ACC112 (cell line): ENCODE measurements around the gene FBXO44.

ENCODE experiments used
- H2AFZ ChIP-seq: fragments of 200-600 bp; sonication (generic); one replicate; pipeline ENCODE4 v1.6.0; 2017; ENCODE audit warnings: antibody characterized with exemption, low read length; ENCODE audit not compliant: unreplicated experiment
- H3K27ac ChIP-seq: fragments of 200-600 bp; sonication (generic); 2 replicates; pipeline ENCODE4 v1.5.1; 2014; ENCODE audit warnings: low read depth, mild to moderate bottlenecking, antibody characterized with exemption, low read length, moderate library complexity
- H3K27me3 ChIP-seq: fragments of 200-600 bp; sonication (generic); 2 replicates; pipeline ENCODE4 v1.6.1; 2014; ENCODE audit warnings: mild to moderate bottlenecking, antibody characterized with exemption, low read length, moderate library complexity, mixed read lengths; ENCODE audit not compliant: insufficient read depth
- H3K36me3 ChIP-seq: fragments of 200-600 bp; sonication (generic); 2 replicates; pipeline ENCODE4 v1.6.1; 2016; ENCODE audit warnings: mild to moderate bottlenecking, antibody characterized with exemption, low read length, moderate library complexity, mixed read lengths; ENCODE audit not compliant: insufficient read depth
- H3K4me1 ChIP-seq: fragments of 200-600 bp; sonication (generic); one replicate; pipeline ENCODE4 v1.6.1; 2016; ENCODE audit warnings: low read length, mixed read lengths; ENCODE audit not compliant: insufficient read depth, unreplicated experiment, control insufficient read depth
- H3K4me3 ChIP-seq: fragments of 200-600 bp; sonication (generic); 2 replicates; pipeline ENCODE4 v1.5.1; 2014; ENCODE audit warnings: mild to moderate bottlenecking, low read depth, low read length
- H3K79me2 ChIP-seq: fragments of 200-600 bp; sonication (generic); one replicate; pipeline ENCODE4 v1.6.0; 2016; ENCODE audit warnings: low read length; ENCODE audit not compliant: control insufficient read depth, unreplicated experiment, insufficient read depth

FBXO44 gene

DNA sequence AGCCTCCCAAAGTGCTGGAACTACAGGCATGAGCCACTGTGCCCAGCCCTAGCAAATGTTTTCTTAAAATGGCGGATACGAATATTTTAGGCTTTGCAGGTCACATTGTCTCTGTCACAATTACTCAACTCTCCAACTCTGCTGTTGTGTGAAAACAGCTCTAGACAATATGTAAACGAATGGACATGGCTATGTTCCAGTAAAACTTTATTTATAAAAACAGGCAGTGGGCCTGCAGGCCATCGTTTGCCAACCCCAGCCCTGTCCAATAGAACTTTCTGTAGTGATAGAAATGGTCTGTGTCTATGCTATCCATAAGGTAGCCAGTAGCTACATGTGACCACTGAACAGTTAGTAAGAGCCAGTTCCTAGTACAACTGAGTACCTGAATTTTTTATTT lies 5.1 kb downstream of the FBXO44 start:
- no peaks in the 10 kb centered on the region for H3K36me3 ChIP-seq
- no peaks in the 10 kb centered on the region for H3K27me3 ChIP-seq
- no peak overlapping the region for H2AFZ ChIP-seq
- no peak overlapping the region for H3K4me3 ChIP-seq
- H3K4me1 ChIP-seq = peaks cover 5% of the 10 kb centered on the region
- no peaks in the 10 kb centered on the region for H3K79me2 ChIP-seq
- no peak overlapping the region for H3K27ac ChIP-seq

DNA sequence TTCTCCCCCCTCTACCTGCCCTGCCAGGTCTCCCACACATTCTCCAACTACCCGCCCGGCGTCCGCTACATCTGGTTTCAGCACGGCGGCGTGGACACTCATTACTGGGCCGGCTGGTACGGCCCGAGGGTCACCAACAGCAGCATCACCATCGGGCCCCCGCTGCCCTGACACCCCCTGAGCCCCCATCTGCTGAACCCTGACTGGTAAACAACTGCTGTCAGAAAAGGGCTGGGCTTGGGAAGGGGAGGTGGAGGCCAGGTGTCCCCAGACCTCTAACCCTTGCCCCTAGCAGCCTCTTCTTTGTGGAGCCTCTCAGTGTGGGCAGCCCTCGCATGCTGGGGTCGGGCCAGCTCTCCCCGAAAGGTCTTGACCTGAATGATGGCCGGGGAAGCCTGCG lies 6.4 kb downstream of the FBXO44 start:
- Histone ChIP-seq H3K4me1 (no peaks in the 10 kb centered on the region), H3K27ac (no peak overlapping the region), H3K79me2 (no peaks in the 10 kb centered on the region), H3K27me3 (no peaks in the 10 kb centered on the region), H3K36me3 (no peaks in the 10 kb centered on the region), H2AFZ (no peak overlapping the region), H3K4me3 (no peak overlapping the region)

DNA sequence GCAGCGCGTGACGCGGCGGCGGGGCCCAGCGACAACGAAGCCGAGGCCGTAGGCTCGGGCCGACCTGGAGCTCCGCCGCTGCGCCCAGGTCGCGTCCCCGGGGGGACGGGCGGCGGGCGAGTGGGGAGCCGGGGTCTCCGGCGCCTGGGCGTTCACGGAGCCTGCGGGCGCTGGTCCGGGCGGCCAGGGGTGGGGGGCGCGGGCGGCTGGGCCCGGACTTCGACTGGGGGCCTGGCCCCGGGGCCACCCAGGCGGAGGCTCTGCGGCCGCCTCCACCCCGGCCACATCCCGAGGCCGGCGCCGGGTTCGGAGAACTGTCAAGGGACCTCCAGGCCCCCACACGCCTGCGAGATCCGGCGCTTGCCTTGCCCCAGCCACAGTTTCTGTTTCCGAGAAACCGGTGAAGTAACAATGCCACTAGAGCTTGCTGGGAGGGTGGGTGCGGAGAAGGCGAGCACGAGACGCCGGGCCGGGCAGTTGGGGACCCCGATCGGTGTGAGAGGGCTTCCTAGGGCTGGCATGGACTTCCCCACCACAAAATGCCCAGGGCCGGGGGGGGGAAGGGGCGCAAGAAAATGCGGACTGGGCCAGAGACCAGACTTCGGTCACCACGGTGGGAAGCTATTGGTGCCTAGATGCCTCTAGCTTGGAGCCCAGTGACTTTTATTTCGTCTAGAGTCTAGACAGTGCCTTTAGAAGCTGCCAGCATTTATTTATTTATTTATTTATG lies 9.8 kb downstream of the FBXO44 start:
- H3K27ac ChIP-seq = no peak overlapping the region
- H3K4me1 ChIP-seq = no peaks in the 10 kb centered on the region
- no peaks in the 10 kb centered on the region for H3K27me3 ChIP-seq
- H3K79me2 ChIP-seq = no peaks in the 10 kb centered on the region
- no peaks in the 10 kb centered on the region for H3K36me3 ChIP-seq
- peak overlapping the region; percentile 59 for H2AFZ ChIP-seq
- H3K4me3 ChIP-seq = peak overlapping the region; percentile 77

DNA sequence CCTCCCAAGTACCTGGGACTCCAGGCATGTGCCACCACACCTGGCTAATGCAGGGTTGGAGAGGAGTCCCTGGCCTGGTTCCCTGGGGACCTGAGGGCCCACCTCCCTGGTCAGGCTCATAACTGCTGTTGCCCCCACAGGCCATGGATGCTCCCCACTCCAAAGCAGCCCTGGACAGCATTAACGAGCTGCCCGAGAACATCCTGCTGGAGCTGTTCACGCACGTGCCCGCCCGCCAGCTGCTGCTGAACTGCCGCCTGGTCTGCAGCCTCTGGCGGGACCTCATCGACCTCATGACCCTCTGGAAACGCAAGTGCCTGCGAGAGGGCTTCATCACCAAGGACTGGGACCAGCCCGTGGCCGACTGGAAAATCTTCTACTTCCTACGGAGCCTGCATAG lies 13.8 kb downstream of the FBXO44 start:
- Histone ChIP-seq H3K79me2 (no peaks in the 10 kb centered on the region), H3K4me3 (no peak overlapping the region), H3K27me3 (no peaks in the 10 kb centered on the region), H3K27ac (no peak overlapping the region), H3K4me1 (no peaks in the 10 kb centered on the region), H2AFZ (no peak overlapping the region), H3K36me3 (peaks cover under 1% of the 10 kb centered on the region; the same call in 1 of the 2 replicates)

DNA sequence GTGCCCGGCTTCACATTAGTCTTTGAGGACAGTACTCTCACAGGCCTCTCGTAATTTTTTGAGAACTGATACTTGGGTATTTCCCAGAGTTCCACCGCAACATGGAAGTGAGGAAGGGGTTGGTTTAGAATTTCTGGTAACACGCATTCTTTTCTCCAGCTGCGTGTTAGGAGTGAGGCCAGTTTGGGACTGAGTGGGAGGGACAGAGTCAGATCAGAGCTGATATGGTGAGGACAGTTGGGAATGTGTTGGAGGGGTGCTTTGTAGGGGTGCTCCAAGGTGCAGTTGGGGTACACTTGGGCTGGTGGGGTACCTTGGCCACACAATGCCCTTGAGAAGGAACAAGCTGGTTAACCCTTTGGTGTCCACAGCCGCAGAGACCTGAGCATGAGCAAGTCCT lies 16.1 kb downstream of the FBXO44 start:
- Histone ChIP-seq H2AFZ (no peak overlapping the region), H3K27ac (no peak overlapping the region), H3K4me3 (no peak overlapping the region), H3K79me2 (no peaks in the 10 kb centered on the region), H3K36me3 (peaks cover 3% of the 10 kb centered on the region; the same call in 1 of the 2 replicates), H3K27me3 (no peaks in the 10 kb centered on the region), H3K4me1 (no peaks in the 10 kb centered on the region)

DNA sequence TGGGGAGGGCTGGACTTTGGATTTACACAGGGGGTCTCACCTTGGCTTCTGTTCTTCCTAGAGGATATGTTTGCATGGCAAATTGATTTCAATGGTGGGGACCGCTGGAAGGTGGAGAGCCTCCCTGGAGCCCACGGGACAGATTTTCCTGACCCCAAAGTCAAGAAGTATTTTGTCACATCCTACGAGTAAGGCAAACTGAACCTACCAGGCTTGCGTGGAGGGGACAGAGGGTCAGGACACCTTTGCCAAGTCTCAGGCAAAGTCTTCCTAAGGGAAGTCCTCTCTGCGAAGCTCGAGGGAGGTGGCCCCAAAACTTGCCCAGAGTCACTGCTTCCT lies 16.5 kb downstream of the FBXO44 start:
- Histone ChIP-seq H3K4me3 (no peak overlapping the region), H2AFZ (no peak overlapping the region), H3K36me3 (peaks cover 3% of the 10 kb centered on the region; the same call in 1 of the 2 replicates), H3K4me1 (no peaks in the 10 kb centered on the region), H3K27me3 (no peaks in the 10 kb centered on the region), H3K27ac (no peak overlapping the region), H3K79me2 (no peaks in the 10 kb centered on the region)

DNA sequence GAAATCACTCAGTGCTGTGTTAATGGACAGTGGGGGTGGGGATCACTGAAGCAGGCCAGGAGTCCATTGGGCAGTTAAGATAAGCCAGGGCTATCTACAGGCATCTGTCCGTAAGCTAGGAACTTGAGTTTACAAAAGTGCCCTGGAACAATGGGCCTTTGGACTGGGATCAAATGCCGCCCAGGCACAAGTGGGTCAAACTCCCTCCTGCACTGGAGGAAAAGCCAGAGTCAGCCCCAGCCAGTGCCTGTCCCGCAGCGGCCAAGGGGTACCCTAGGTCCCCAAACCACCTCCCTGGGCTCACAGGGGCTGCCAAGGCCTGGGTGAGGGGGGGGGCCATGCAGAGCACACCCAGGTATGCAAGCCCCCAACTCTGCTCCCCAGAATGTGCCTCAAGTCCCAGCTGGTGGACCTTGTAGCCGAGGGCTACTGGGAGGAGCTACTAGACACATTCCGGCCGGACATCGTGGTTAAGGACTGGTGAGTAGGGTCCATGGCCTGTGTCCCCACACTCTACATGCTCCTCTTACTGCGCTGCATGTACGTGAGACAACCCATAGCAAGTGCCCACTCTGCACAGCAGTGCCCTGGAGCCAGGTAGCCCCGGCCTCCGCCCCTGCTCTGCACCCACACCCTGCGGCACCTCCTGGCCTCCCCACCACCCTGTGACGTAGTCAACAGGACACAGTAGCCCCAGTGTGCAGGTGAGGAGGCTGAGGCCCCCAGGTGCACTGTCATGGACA lies 17.0 kb downstream of the FBXO44 start:
- Histone ChIP-seq H3K4me1 (no peaks in the 10 kb centered on the region), H3K4me3 (no peak overlapping the region), H3K27me3 (no peaks in the 10 kb centered on the region), H3K27ac (no peak overlapping the region), H3K79me2 (no peaks in the 10 kb centered on the region), H3K36me3 (peaks cover 3% of the 10 kb centered on the region; the same call in 1 of the 2 replicates), H2AFZ (no peak overlapping the region)

DNA sequence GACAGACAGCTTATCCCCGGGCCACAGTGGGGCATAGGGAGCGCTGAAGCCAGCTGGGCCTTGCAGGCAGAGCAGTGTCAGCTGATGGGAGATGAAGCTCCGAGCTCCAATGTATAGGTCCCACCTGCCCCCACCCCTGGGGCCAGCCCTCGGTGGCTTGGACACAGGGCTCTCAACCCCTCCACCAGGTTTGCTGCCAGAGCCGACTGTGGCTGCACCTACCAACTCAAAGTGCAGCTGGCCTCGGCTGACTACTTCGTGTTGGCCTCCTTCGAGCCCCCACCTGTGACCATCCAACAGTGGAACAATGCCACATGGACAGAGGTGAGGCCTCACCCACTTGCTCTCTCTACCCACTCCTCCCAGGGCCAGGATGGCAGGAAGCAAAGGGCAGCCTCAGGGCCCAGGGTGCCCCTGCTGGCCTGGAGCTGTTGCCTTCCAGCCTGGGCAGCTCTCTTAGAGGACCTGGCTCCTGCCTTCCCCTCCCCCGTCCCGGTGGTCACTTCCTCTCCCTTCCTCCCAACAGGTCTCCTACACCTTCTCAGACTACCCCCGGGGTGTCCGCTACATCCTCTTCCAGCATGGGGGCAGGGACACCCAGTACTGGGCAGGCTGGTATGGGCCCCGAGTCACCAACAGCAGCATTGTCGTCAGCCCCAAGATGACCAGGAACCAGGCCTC lies 18.6 kb downstream of the FBXO44 start:
- no peak overlapping the region for H3K27ac ChIP-seq
- H3K4me1 ChIP-seq = no peaks in the 10 kb centered on the region
- H3K36me3 ChIP-seq = peaks cover 3% of the 10 kb centered on the region; the same call in 1 of the 2 replicates
- H3K27me3 ChIP-seq = no peaks in the 10 kb centered on the region
- no peak overlapping the region for H3K4me3 ChIP-seq
- H3K79me2 ChIP-seq = no peaks in the 10 kb centered on the region
- no peak overlapping the region for H2AFZ ChIP-seq

DNA sequence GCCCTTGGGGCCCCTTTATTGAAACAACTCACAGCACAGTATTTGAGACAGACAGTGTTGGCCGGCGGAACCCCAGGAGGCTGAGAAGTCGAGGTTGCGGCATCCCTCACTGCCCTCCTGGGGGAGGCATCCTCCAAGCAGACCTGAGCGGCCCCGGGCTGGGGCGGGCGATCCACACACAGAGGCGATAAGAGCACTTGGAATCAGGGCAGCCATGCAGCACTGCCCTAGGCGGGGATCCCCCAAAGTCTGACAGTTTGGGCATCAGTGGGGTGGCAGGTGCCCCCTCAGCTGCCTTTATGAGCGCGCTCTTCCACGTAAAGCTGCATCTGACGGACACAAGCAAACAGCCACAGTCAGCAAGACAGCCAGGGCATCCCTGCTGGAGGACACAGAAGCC lies 19.8 kb downstream of the FBXO44 start:
- no peak overlapping the region for H3K4me3 ChIP-seq
- peaks cover 3% of the 10 kb centered on the region; the same call in 1 of the 2 replicates for H3K36me3 ChIP-seq
- H3K27me3 ChIP-seq = no peaks in the 10 kb centered on the region
- no peak overlapping the region for H2AFZ ChIP-seq
- no peaks in the 10 kb centered on the region for H3K4me1 ChIP-seq
- no peak overlapping the region for H3K27ac ChIP-seq
- H3K79me2 ChIP-seq = no peaks in the 10 kb centered on the region

DNA sequence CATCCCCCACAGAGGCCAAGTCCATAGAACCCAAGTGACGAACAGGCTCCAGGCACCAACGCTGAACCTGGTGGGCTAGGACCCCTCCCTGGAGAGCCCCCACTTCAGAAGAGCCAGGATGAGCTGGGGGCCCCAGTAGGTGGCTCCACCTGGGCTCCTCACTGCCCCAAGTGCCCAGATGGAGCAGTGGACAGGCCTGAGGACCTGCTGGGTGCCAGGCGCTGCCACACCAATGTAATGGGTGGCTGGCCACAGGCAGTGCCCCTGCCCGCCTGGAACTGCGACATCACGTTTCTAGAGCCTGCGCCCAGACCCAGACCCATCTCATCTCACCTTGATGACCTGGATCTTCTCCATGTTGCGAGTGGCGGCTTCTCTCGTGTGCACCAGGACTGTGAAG lies 20.6 kb downstream of the FBXO44 start:
- Histone ChIP-seq H2AFZ (no peak overlapping the region), H3K4me1 (no peaks in the 10 kb centered on the region), H3K27me3 (no peaks in the 10 kb centered on the region), H3K4me3 (no peak overlapping the region), H3K27ac (no peak overlapping the region), H3K36me3 (peaks cover 3% of the 10 kb centered on the region; the same call in 1 of the 2 replicates), H3K79me2 (no peaks in the 10 kb centered on the region)
